ENCODE measurements around the gene SAV1. TPM values are rescaled to one million over a fixed set of nuclear protein-coding genes. Genes with fewer than 3 reads are reported as not detected.
A peak's percentile ranks its signal among the peaks of the same experiment; 100 is the strongest.

The SAV1 gene
- total and polyA plus RNA-seq, 2 of the 8 experiments (the other 6 are each of a cell fraction or from before 2014, with no cell fraction given) = 15.9 to 78.3 TPM

DNA sequence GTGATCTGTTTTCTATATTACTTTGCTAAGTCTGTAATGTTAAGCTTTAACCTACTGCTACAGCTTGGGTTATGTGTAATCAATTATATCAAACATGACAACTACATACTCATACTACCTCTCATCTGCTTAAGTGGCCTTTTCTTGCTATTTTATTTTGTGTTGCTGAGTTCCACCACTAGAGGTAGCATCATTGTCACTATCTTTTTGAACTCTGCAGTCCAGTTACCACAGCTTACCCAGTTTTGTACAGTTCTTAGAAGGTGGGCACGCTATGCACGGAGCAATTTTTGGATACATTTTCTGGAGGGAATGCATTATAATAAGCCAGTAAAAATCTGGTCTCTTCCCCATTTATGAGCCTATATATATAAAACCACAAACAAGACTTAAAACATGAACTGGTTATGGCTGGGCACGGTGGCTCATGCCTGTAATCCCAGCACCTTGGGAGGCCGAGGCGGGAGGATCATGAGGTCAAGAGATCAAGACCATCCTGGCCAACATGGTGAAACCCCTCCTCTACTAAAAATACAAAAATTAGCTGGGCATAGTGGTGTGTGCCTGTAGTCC is 48.5 kb downstream of the SAV1 start:
- Histone ChIP-seq H2AK5ac (ENCODE audit: low read depth, low read length) (no peak overlapping the region), H3K4me1 (replicated peaks in 1 of 4; ENCODE audit: control insufficient read depth in 3 of 4, insufficient read depth in 4 of 4, low read length in 3 of 4) (no peaks in the 10 kb centered on the region), H3K56ac (replicated peaks; ENCODE audit: insufficient read length, low read depth, low read length) (no peak overlapping the region), H3K9ac (replicated peaks in 1 of 4; ENCODE audit: extremely low read depth in 1 of 4, low read depth in 3 of 4, low read length in 3 of 4) (no peak overlapping the region), H2BK15ac (ENCODE audit: low read length) (no peak overlapping the region), H2BK5ac (ENCODE audit: low read depth, low read length) (no peak overlapping the region), H3K23ac (ENCODE audit: insufficient read length) (no peak overlapping the region), H2BK120ac (replicated peaks; ENCODE audit: low read depth, low read length) (no peak overlapping the region), H2AFZ (ENCODE audit: low read length) (no peak overlapping the region), H3K9me3 (ENCODE audit: insufficient read depth in 2 of 2, low read depth in 1 of 2, low read length in 1 of 2) (no peaks in the 10 kb centered on the region), H3K27me3 (replicated peaks in 1 of 4; ENCODE audit: control insufficient read depth in 3 of 4, extremely low read depth in 1 of 4, insufficient read depth in 3 of 4, low read length in 3 of 4) (no peaks in the 10 kb centered on the region), H3K18ac (ENCODE audit: extremely low read depth, low read length) (no peak overlapping the region), H3K79me1 (ENCODE audit: low read depth, low read length) (no peaks in the 10 kb centered on the region), H3K79me2 (ENCODE audit: control insufficient read depth in 1 of 2, insufficient read depth in 2 of 2, low read length in 2 of 2) (no peaks in the 10 kb centered on the region), H3K4ac (replicated peaks; ENCODE audit: insufficient read length, low read depth, low read length) (no peak overlapping the region), H3K27ac (ENCODE audit: low read depth, low read length) (no peak overlapping the region), H2BK12ac (ENCODE audit: low read depth, low read length) (no peak overlapping the region), H4K20me1 (replicated peaks in 1 of 2; ENCODE audit: control insufficient read depth in 1 of 2, insufficient read depth in 2 of 2, low read length in 2 of 2) (no peaks in the 10 kb centered on the region), H4K91ac (replicated peaks; ENCODE audit: insufficient read length, low read length) (no peak overlapping the region), H4K8ac (ENCODE audit: extremely low read depth, insufficient read depth, low read length) (no peak overlapping the region), H3K4me3 (ENCODE audit: extremely low read depth in 1 of 4, insufficient read depth in 2 of 4, low read depth in 3 of 4, low read length in 4 of 4) (no peak overlapping the region), H3K14ac (ENCODE audit: insufficient read length) (no peak overlapping the region), H3K23me2 (ENCODE audit: low read depth, low read length) (no peaks in the 10 kb centered on the region), H3K4me2 (ENCODE audit: insufficient read depth in 1 of 2, low read depth in 2 of 2, low read length in 2 of 2) (no peak overlapping the region), H3K36me3 (ENCODE audit: control insufficient read depth in 2 of 4, insufficient read depth in 4 of 4, low read length in 3 of 4) (no peaks in the 10 kb centered on the region), H2BK20ac (ENCODE audit: low read length) (no peak overlapping the region), H4K5ac (ENCODE audit: insufficient read length, low read depth, low read length) (no peak overlapping the region)
- no peak for FAIRE-seq
- ChIA-PET CTCF (ENCODE audit: partially characterized antibody) (interaction anchor here (0.6 to 3.9 kb wide), 26 partner anchors 10 to 299 kb away, joined by 3 to 24 read pairs (median 4); no protein-coding TSS in a partner anchor), POLR2A (ENCODE audit: partially characterized antibody) (interaction anchor here (1.3 to 1.9 kb wide), 2 partner anchors 39 to 182 kb away, joined by 3 to 4 read pairs; no protein-coding TSS in a partner anchor)
- WGBS, 2 experiments (ENCODE audit: extremely low coverage in 1 of 2, insufficient coverage in 1 of 2, insufficient read length in 1 of 2, insufficient replicate concordance in 2 of 2, low coverage in 1 of 2, low lambda C conversion rate in 2 of 2, missing lambda C conversion rate in 1 of 2) = 93% methylated on average over 5 of the region's 5 CpGs; no CpG with 5 or more reads in 1 of the 2 experiments
- DNase-seq (ENCODE audit: low read depth in 1 of 2, low spot score in 2 of 2) = no peak
- TF ChIP-seq, protein P1, sequence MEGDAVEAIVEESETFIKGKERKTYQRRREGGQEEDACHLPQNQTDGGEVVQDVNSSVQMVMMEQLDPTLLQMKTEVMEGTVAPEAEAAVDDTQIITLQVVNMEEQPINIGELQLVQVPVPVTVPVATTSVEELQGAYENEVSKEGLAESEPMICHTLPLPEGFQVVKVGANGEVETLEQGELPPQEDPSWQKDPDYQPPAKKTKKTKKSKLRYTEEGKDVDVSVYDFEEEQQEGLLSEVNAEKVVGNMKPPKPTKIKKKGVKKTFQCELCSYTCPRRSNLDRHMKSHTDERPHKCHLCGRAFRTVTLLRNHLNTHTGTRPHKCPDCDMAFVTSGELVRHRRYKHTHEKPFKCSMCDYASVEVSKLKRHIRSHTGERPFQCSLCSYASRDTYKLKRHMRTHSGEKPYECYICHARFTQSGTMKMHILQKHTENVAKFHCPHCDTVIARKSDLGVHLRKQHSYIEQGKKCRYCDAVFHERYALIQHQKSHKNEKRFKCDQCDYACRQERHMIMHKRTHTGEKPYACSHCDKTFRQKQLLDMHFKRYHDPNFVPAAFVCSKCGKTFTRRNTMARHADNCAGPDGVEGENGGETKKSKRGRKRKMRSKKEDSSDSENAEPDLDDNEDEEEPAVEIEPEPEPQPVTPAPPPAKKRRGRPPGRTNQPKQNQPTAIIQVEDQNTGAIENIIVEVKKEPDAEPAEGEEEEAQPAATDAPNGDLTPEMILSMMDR (IDR thresholded peaks at IDR 0.05; ENCODE audit: control extremely low read depth in 1 of 3, insufficient read depth in 1 of 3, low read depth in 1 of 3, low read length in 3 of 3) = peak in 2 of 3 experiments; percentile 47 to 65; a peak in 3 of 4 replicates
- peak; percentile 57 to 69 for TF ChIP-seq RAD21 (IDR thresholded peaks at IDR 0.05 in 1 of 2, conservative IDR thresholded peaks at IDR 0.05 in 1 of 2; ENCODE audit: low read depth in 2 of 2, low read length in 2 of 2)
- no peak for TF ChIP-seq BACH1 (IDR thresholded peaks at IDR 0.05; ENCODE audit: low read length)

Measured in H1 (cell line).